ENCODE data around the gene METTL4.

GRCh38 chr18:2587788-2588187 is 16.5 kb upstream of the METTL4 start:
- TF ChIP-seq USF1 (IDR thresholded peaks at IDR 0.05) (no peak), REST (IDR thresholded peaks at IDR 0.05; ENCODE audit: low read depth) (no peak), EP300 (IDR thresholded peaks at IDR 0.05; ENCODE audit: borderline replicate concordance) (no peak), EGR1 (IDR thresholded peaks at IDR 0.05) (no peak), CREB1 (IDR thresholded peaks at IDR 0.05; ENCODE audit: low read depth) (no peak), CEBPB (IDR thresholded peaks at IDR 0.05) (no peak), YY1 (IDR thresholded peaks at IDR 0.05; ENCODE audit: low read depth) (no peak), MAX (IDR thresholded peaks at IDR 0.05) (no peak), TAF1 (IDR thresholded peaks at IDR 0.05; ENCODE audit: low read depth) (no peak)

Data from Ishikawa (cell line).